ENCODE results near the gene ARFGEF3. TPM values are rescaled to one million over a fixed set of nuclear protein-coding genes. Genes with fewer than 3 reads are reported as not detected.

Gene ARFGEF3
- total and polyA plus RNA-seq, 2 donors (not counting 1 experiment from before 2014, with no cell fraction given): not detected

- Histone ChIP-seq H2AFZ (ENCODE audit: insufficient read depth, low read depth, low read length, poor library complexity, severe bottlenecking) (no peak overlapping the region), H4K20me1 (ENCODE audit: control insufficient read depth, insufficient read depth, low read length, poor library complexity, severe bottlenecking) (no peaks in the 10 kb centered on the region), H3K4me2 (replicated peaks; ENCODE audit: low read depth, low read length, poor library complexity, severe bottlenecking) (no peak overlapping the region), H3K36me3 (replicated peaks in 1 of 2; ENCODE audit: control extremely low read depth in 1 of 2, control insufficient read depth in 1 of 2, extremely low read depth in 1 of 2, insufficient read depth in 2 of 2, low read length in 1 of 2) (no peaks in the 10 kb centered on the region), H3K9me3 (ENCODE audit: control extremely low read depth in 1 of 3, control insufficient read depth in 2 of 3, insufficient read depth in 1 of 3, low read length in 2 of 3) (no peaks in the 10 kb centered on the region), H3K4me1 (ENCODE audit: control insufficient read depth in 2 of 2, insufficient read depth in 2 of 2, low read length in 2 of 2) (no peaks in the 10 kb centered on the region), H3K79me2 (ENCODE audit: control insufficient read depth, insufficient read depth, low read length) (no peaks in the 10 kb centered on the region), H3K27ac (ENCODE audit: low read length in 2 of 2) (no peak overlapping the region), H3K27me3 (replicated peaks in 1 of 4; ENCODE audit: control extremely low read depth in 1 of 4, control insufficient read depth in 3 of 4, insufficient read depth in 4 of 4, low read length in 3 of 4) (no peaks in the 10 kb centered on the region), H3K4me3 (ENCODE audit: control extremely low read depth in 1 of 5, extremely low read depth in 1 of 5, insufficient read depth in 1 of 5, low read depth in 2 of 5, low read length in 4 of 5) (no peak overlapping the region), H3K9ac (ENCODE audit: low read length) (no peak overlapping the region)
- DNase-seq (no peak), ATAC-seq (ENCODE audit: low read depth) (no peak)
- Mint-ChIP-seq H3K4me1 (no peaks in the 10 kb centered on the region), H3K27me3 (peaks cover 24% of the 10 kb centered on the region), H3K4me3 (no peak overlapping the region), H3K9me3 (ENCODE audit: insufficient read depth) (no peaks in the 10 kb centered on the region), H3K27ac (no peak overlapping the region)
- CTCF ChIA-PET: no interaction called here
- intact Hi-C loops (cut with micrococcal nuclease): no loop called here
- POLR2A ChIA-PET: no interaction called here
- 84% methylated on average over 6 of the region's 6 CpGs for WGBS (ENCODE audit: insufficient coverage)
- TF ChIP-seq, protein P1, sequence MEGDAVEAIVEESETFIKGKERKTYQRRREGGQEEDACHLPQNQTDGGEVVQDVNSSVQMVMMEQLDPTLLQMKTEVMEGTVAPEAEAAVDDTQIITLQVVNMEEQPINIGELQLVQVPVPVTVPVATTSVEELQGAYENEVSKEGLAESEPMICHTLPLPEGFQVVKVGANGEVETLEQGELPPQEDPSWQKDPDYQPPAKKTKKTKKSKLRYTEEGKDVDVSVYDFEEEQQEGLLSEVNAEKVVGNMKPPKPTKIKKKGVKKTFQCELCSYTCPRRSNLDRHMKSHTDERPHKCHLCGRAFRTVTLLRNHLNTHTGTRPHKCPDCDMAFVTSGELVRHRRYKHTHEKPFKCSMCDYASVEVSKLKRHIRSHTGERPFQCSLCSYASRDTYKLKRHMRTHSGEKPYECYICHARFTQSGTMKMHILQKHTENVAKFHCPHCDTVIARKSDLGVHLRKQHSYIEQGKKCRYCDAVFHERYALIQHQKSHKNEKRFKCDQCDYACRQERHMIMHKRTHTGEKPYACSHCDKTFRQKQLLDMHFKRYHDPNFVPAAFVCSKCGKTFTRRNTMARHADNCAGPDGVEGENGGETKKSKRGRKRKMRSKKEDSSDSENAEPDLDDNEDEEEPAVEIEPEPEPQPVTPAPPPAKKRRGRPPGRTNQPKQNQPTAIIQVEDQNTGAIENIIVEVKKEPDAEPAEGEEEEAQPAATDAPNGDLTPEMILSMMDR (IDR thresholded peaks at IDR 0.05): no peak
- no peak for TF ChIP-seq EZH2 (IDR thresholded peaks at IDR 0.05; ENCODE audit: borderline replicate concordance, insufficient read depth, low read depth, low read length, poor library complexity, severe bottlenecking)
These were observed 36.8 kb downstream of the ARFGEF3 start for GRCh38 chr6:138198430-138199091.

DNA sequence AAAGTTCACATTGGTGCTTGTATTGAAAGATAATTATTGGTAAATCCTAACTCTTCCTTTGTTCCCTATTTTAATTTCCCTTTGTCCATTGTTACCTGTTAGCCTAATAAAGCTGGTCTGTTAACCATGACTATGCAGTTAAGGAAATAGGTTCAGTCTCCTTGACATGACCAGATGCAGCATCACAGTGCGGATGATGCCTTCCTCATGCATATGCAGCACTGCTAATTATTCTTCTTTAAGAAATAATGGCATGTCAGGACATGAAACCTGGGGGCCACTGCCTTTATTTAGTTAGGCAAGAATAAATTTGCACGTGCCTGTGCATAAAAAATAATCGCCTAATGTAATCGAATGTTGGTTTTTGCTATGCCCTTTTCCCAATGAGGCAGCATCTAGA, 40.1 kb downstream of the ARFGEF3 start:
- Mint-ChIP-seq H3K9me3 (ENCODE audit: insufficient read depth) (no peaks in the 10 kb centered on the region), H3K27ac (no peak overlapping the region), H3K4me1 (no peaks in the 10 kb centered on the region), H3K4me3 (no peak overlapping the region), H3K27me3 (peaks cover 29% of the 10 kb centered on the region)
- Histone ChIP-seq H3K9me3 (ENCODE audit: control extremely low read depth in 1 of 3, control insufficient read depth in 2 of 3, insufficient read depth in 1 of 3, low read length in 2 of 3) (no peaks in the 10 kb centered on the region), H3K4me1 (ENCODE audit: control insufficient read depth in 2 of 2, insufficient read depth in 2 of 2, low read length in 2 of 2) (no peaks in the 10 kb centered on the region), H4K20me1 (ENCODE audit: control insufficient read depth, insufficient read depth, low read length, poor library complexity, severe bottlenecking) (no peaks in the 10 kb centered on the region), H3K4me2 (replicated peaks; ENCODE audit: low read depth, low read length, poor library complexity, severe bottlenecking) (no peak overlapping the region), H3K4me3 (ENCODE audit: control extremely low read depth in 1 of 5, extremely low read depth in 1 of 5, insufficient read depth in 1 of 5, low read depth in 2 of 5, low read length in 4 of 5) (no peak overlapping the region), H3K27ac (ENCODE audit: low read length in 2 of 2) (no peak overlapping the region), H2AFZ (ENCODE audit: insufficient read depth, low read depth, low read length, poor library complexity, severe bottlenecking) (no peak overlapping the region), H3K9ac (ENCODE audit: low read length) (no peak overlapping the region), H3K79me2 (ENCODE audit: control insufficient read depth, insufficient read depth, low read length) (no peaks in the 10 kb centered on the region), H3K36me3 (replicated peaks in 1 of 2; ENCODE audit: control extremely low read depth in 1 of 2, control insufficient read depth in 1 of 2, extremely low read depth in 1 of 2, insufficient read depth in 2 of 2, low read length in 1 of 2) (no peaks in the 10 kb centered on the region), H3K27me3 (replicated peaks in 1 of 4; ENCODE audit: control extremely low read depth in 1 of 4, control insufficient read depth in 3 of 4, insufficient read depth in 4 of 4, low read length in 3 of 4) (peaks cover 0 to 8% (median 0%) of the 10 kb centered on the region in 4 experiments)
- ChIA-PET POLR2A (no interaction called here), CTCF (no interaction called here)
- ATAC-seq (ENCODE audit: low read depth) (no peak), DNase-seq (no peak)
- intact Hi-C loops (cut with micrococcal nuclease): no loop called here
- TF ChIP-seq EZH2 (IDR thresholded peaks at IDR 0.05; ENCODE audit: borderline replicate concordance, insufficient read depth, low read depth, low read length, poor library complexity, severe bottlenecking): no peak
- TF ChIP-seq, protein P1 (IDR thresholded peaks at IDR 0.05): no peak
- WGBS (ENCODE audit: insufficient coverage): 100% methylated on average over 3 of the region's 4 CpGs
